Neural progenitor cell (in vitro differentiated cells): ENCODE measurements around the gene SZRD1. TPM values are rescaled to one million over a fixed set of nuclear protein-coding genes. Genes with fewer than 3 reads are reported as not detected.

Source experiments
- DNase-seq: peaks from one replicate; pipeline ENCODE4 v3.0.0-alpha.2; 2016; ENCODE audit warnings: low spot score
- H2AFZ ChIP-seq: fragments of 200-600 bp; sonication (generic); replicated peaks from 2 replicates; pipeline ENCODE4 v1.6.1; 2016; ENCODE audit warnings: antibody characterized with exemption
- H3F3A ChIP-seq: fragments of 200-600 bp; sonication (generic); 2 replicates; pipeline ENCODE4 v1.6.1; 2016; ENCODE audit warnings: antibody characterized with exemption, low read depth
- H3K27ac ChIP-seq: fragments of 200-600 bp; sonication (generic); 2 replicates; pipeline ENCODE4 v1.5.1; 2016; ENCODE audit warnings: mild to moderate bottlenecking
- H3K27me3 ChIP-seq: fragments of 200-600 bp; sonication (generic); 2 replicates; pipeline ENCODE4 v1.6.1; 2016; ENCODE audit warnings: mild to moderate bottlenecking, moderate library complexity
- H3K36me3 ChIP-seq: fragments of 200-600 bp; sonication (generic); 2 replicates; pipeline ENCODE4 v1.5.1; 2016
- H3K4me1 ChIP-seq: fragments of 200-600 bp; sonication (generic); 2 replicates; pipeline ENCODE4 v1.6.1; 2016; ENCODE audit warnings: mixed run types
- H3K4me2 ChIP-seq: fragments of 200-600 bp; sonication (generic); 2 replicates; pipeline ENCODE4 v1.6.1; 2016
- H3K4me3 ChIP-seq: fragments of 200-600 bp; sonication (generic); 2 replicates; pipeline ENCODE4 v1.5.1; 2016
- H3K79me2 ChIP-seq: fragments of 200-600 bp; sonication (generic); 2 replicates; pipeline ENCODE4 v1.6.1; 2016; ENCODE audit warnings: low read depth
- H3K9ac ChIP-seq: fragments of 200-600 bp; sonication (generic); 2 replicates; pipeline ENCODE4 v1.6.1; 2016
- H3K9me3 ChIP-seq: fragments of 200-600 bp; sonication (generic); 2 replicates; pipeline ENCODE4 v1.5.1; 2016; ENCODE audit warnings: low read depth
- H4K20me1 ChIP-seq: fragments of 200-600 bp; sonication (generic); 2 replicates; pipeline ENCODE4 v1.6.1; 2016; ENCODE audit warnings: low read depth
- H3K27ac Mint-ChIP-seq: 3 replicates; pipeline ENCODE4 v1.8.0; 2021; ENCODE audit warnings: mixed read lengths
- H3K27me3 Mint-ChIP-seq: 2 replicates; pipeline ENCODE4 v1.8.0; 2022; ENCODE audit warnings: low read depth, mild to moderate bottlenecking, inconsistent platforms, moderate library complexity, mixed read lengths; ENCODE audit not compliant: insufficient read depth
- H3K36me3 Mint-ChIP-seq: 3 replicates; pipeline ENCODE4 v1.8.0; 2021; ENCODE audit warnings: mixed read lengths
- H3K4me1 Mint-ChIP-seq: 3 replicates; pipeline ENCODE4 v1.8.0; 2021; ENCODE audit warnings: mixed read lengths
- H3K4me3 Mint-ChIP-seq: 3 replicates; pipeline ENCODE4 v1.8.0; 2021; ENCODE audit warnings: mild to moderate bottlenecking, moderate library complexity, mixed read lengths
- H3K9me3 Mint-ChIP-seq: 3 replicates; pipeline ENCODE4 v1.8.0; 2020; ENCODE audit warnings: mixed read lengths
- EZH2 ChIP-seq: fragments of 200-600 bp; sonication (generic); IDR thresholded peaks from 2 replicates; pipeline ENCODE4 v1.6.1; 2017; ENCODE audit warnings: antibody characterized with exemption, mild to moderate bottlenecking, moderate library complexity
- EZH2phosphoT487 ChIP-seq: fragments of 200-600 bp; sonication (generic); IDR thresholded peaks from 2 replicates; pipeline ENCODE4 v1.6.1; 2017; ENCODE audit warnings: antibody characterized with exemption
- total RNA-seq: library from RNA; depleted of rRNA; stranded (reverse); fragments of >200 nt; gene quantifications from 2 replicates; pipeline ENCODE4 v1.2.3, GENCODE V29; 2015; ENCODE audit warnings: low replicate concordance
- TF ChIP-seq, protein P1 (sequence below): fragments of 200-600 bp; sonication (generic); IDR thresholded peaks from 2 replicates; pipeline ENCODE4 v1.5.1; 2017; ENCODE audit warnings: antibody characterized with exemption, mild to moderate bottlenecking

SZRD1 gene
- total RNA-seq, 1 donor from 2014 or later = 50.2 TPM

DNA sequence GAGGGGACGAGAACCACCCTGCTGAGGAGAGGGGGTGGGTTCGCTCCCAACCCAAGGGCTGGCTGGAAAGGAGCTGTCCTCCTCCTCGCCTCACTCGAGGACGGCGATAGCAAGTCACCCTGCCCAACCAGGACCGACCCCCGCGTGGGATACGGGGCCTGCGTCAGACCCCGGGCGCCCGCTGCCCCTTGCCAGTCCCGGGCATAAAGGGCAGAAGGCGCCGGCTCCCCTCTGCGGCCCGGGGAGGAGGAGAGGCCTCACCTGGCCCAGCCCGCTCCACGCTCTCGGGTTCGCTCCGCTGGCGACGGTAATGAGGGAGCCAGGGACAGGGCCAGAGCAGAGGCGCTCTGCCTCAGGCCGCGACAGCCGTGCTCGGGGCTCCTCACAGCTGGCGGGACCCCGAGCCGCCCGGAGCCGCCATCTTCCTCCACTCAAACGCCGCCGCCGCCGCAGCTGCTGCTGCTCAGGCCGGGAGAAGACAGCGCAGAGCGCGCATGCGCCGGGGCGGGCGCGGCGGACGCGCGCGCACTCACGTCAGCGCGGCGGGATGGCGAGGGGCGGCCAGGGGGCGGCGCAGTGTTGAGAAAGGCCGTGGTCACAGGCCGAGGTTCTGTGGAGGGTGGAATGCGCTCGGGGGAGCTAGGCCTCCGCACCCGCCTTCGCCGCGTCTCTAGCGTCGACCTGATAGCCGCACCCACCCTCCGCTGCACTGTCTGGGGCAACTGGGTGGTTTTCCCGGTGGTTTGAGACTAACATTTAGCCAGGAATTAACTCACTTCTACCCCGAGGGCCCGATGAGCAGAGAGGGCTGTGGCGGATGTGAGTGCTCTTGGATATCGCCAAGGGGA is 14.8 kb upstream of the SZRD1 start, which contains the start of gene FBXO42:
Gene FBXO42 (minus strand): TSS at position 487 of the 848 bp plus-strand sequence. CDS start 37,062 bp downstream, outside the sequence.
- peaks cover 12% of the 10 kb centered on the region for H3F3A ChIP-seq
- H3K4me1 ChIP-seq = peaks cover 14% of the 10 kb centered on the region
- H3K27ac ChIP-seq = peak within 1 kb of the TSS; percentile 62
- Mint-ChIP-seq H3K9me3 (no peaks in the 10 kb centered on the region), H3K36me3 (no peaks in the 10 kb centered on the region), H3K4me1 (peaks cover 23% of the 10 kb centered on the region), H3K27me3 (peaks cover 2% of the 10 kb centered on the region), H3K4me3 (peak within 1 kb of the TSS; percentile 97), H3K27ac (peak within 1 kb of the TSS; percentile 79)
- H4K20me1 ChIP-seq = peaks cover 39% of the 10 kb centered on the region
- no peak for TF ChIP-seq EZH2phosphoT487
- TF ChIP-seq, protein P1, sequence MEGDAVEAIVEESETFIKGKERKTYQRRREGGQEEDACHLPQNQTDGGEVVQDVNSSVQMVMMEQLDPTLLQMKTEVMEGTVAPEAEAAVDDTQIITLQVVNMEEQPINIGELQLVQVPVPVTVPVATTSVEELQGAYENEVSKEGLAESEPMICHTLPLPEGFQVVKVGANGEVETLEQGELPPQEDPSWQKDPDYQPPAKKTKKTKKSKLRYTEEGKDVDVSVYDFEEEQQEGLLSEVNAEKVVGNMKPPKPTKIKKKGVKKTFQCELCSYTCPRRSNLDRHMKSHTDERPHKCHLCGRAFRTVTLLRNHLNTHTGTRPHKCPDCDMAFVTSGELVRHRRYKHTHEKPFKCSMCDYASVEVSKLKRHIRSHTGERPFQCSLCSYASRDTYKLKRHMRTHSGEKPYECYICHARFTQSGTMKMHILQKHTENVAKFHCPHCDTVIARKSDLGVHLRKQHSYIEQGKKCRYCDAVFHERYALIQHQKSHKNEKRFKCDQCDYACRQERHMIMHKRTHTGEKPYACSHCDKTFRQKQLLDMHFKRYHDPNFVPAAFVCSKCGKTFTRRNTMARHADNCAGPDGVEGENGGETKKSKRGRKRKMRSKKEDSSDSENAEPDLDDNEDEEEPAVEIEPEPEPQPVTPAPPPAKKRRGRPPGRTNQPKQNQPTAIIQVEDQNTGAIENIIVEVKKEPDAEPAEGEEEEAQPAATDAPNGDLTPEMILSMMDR = peak; percentile 61
- no peaks in the 10 kb centered on the region for H3K9me3 ChIP-seq
- H3K4me2 ChIP-seq = peak within 1 kb of the TSS; percentile 80
- peaks cover 49% of the 10 kb centered on the region for H3K79me2 ChIP-seq
- peak; percentile 97 for DNase-seq
- no peaks in the 10 kb centered on the region for H3K36me3 ChIP-seq
- peak within 1 kb of the TSS; percentile 81 for H3K9ac ChIP-seq
- peak within 1 kb of the TSS; percentile 77 for H2AFZ ChIP-seq
- peak within 1 kb of the TSS; percentile 87 for H3K4me3 ChIP-seq
- H3K27me3 ChIP-seq = no peaks in the 10 kb centered on the region

DNA sequence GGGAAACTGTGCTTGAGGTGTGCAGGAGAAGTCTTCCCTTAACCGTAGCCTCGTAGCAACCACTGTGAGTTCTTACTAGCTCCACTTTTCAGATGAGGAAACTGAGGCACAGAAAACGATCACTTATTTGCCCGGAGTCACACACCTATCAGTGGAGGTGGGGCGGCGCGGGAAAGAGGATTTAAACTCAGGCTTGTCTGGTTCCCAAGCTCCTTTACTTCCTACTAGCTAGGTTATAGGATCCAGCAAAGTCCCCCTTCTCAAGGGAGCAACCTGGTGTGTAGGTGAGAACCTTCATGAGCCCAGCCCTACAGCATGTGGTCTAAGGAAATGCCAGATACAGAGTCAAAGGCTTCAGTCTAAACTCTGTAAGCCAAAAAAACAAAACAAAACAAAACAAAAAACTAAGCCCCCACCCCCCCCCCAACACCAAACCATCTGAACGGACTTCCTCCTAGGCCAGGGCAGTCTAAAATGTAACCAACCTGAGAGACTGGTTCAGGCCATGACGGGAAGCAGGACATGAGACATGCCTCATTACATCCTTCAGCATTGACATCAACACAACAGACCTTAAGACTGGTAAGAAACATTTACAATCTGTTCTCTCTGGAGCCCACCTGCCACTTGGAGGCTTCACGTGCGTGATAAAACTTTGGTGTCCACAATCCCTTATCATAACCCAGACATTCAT is 14.1 kb upstream of the SZRD1 start:
- H3K27me3 Mint-ChIP-seq = peaks cover 2% of the 10 kb centered on the region
- peaks cover 12% of the 10 kb centered on the region for H3F3A ChIP-seq
- no peak overlapping the region for H3K9ac ChIP-seq
- TF ChIP-seq, protein P1 = no peak
- TF ChIP-seq EZH2 = no peak
- no peak for TF ChIP-seq EZH2phosphoT487
- no peaks in the 10 kb centered on the region for H3K27me3 ChIP-seq
- H3K9me3 Mint-ChIP-seq = no peaks in the 10 kb centered on the region
- H3K4me3 ChIP-seq = peak overlapping the region; percentile 87
- H3K36me3 Mint-ChIP-seq = no peaks in the 10 kb centered on the region
- H3K36me3 ChIP-seq = no peaks in the 10 kb centered on the region
- H3K4me1 Mint-ChIP-seq = peaks cover 23% of the 10 kb centered on the region
- H3K4me1 ChIP-seq = peaks cover 14% of the 10 kb centered on the region
- peak overlapping the region; percentile 77 for H2AFZ ChIP-seq
- H3K27ac ChIP-seq = peak overlapping the region; percentile 61
- peak overlapping the region; percentile 97 for H3K4me3 Mint-ChIP-seq
- peaks cover 41% of the 10 kb centered on the region for H3K79me2 ChIP-seq
- peak overlapping the region; percentile 73 for H3K4me2 ChIP-seq
- peak overlapping the region; percentile 79 for H3K27ac Mint-ChIP-seq
- peaks cover 33% of the 10 kb centered on the region for H4K20me1 ChIP-seq
- no peak for DNase-seq
- no peaks in the 10 kb centered on the region for H3K9me3 ChIP-seq

DNA sequence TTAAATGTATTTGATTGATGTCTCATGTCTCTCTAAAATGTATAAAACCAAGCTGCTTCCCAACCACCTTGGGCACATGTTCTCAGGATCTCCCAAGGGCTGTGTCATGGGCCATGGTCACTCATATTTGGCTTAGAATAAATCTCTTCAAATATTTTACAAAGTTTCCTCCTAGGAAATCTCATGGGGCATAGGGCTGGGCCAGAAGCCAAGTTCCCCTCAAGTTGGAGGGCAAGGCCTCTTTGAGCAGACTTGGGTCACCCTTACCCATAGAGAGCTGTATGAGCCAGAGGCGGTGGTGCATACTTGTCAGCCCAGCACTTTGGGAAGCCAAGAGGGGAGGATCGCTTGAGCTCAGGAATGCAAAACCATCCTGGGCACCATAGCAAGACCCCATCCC is 12.4 kb upstream of the SZRD1 start:
- Histone ChIP-seq H3K9ac (no peak overlapping the region), H3K4me1 (peaks cover 14% of the 10 kb centered on the region), H3K27ac (no peak overlapping the region), H3K79me2 (peaks cover 25% of the 10 kb centered on the region), H3K27me3 (no peaks in the 10 kb centered on the region), H4K20me1 (peaks cover 17% of the 10 kb centered on the region), H3K4me3 (no peak overlapping the region), H3K9me3 (no peaks in the 10 kb centered on the region), H3F3A (peaks cover 12% of the 10 kb centered on the region), H3K36me3 (no peaks in the 10 kb centered on the region), H3K4me2 (no peak overlapping the region), H2AFZ (no peak overlapping the region)
- Mint-ChIP-seq H3K4me3 (no peak overlapping the region), H3K27ac (no peak overlapping the region), H3K27me3 (peaks cover 2% of the 10 kb centered on the region), H3K36me3 (no peaks in the 10 kb centered on the region), H3K9me3 (no peaks in the 10 kb centered on the region), H3K4me1 (peaks cover 23% of the 10 kb centered on the region)
- TF ChIP-seq EZH2 = no peak
- TF ChIP-seq, protein P1 = no peak
- no peak for TF ChIP-seq EZH2phosphoT487
- no peak for DNase-seq
